Measurements from ENCODE around the gene USF1. TPM values are rescaled to one million over a fixed set of nuclear protein-coding genes. Genes with fewer than 3 reads are reported as not detected.

The USF1 gene
- total RNA-seq, 1 donor from 2014 or later: 31.7 TPM

- intact Hi-C loops (cut with micrococcal nuclease): no loop called here
- no peak overlapping the region for H3K4me3 ChIP-seq
- no peaks in the 10 kb centered on the region for H3K9me3 ChIP-seq (replicated peaks)
- DNase-seq: no peak
- H3K36me3 ChIP-seq: no peaks in the 10 kb centered on the region
- no peaks in the 10 kb centered on the region for H3K4me1 ChIP-seq
- H3K27me3 ChIP-seq (ENCODE audit: low read depth): peaks cover 23% of the 10 kb centered on the region
- no peak overlapping the region for H3K27ac ChIP-seq (replicated peaks)
- TF ChIP-seq CTCF (IDR thresholded peaks at IDR 0.05; ENCODE audit: borderline replicate concordance): no peak
Measured at GRCh38 chr1:161076410-161076809, 30.6 kb upstream of the USF1 start.

GRCh38 chr1:161074676-161075368 is 29.0 kb upstream of the USF1 start:
- no peak for TF ChIP-seq CTCF (IDR thresholded peaks at IDR 0.05; ENCODE audit: borderline replicate concordance)
- intact Hi-C loops (cut with micrococcal nuclease): no loop called here
- Histone ChIP-seq H3K27me3 (ENCODE audit: low read depth) (peaks cover 20% of the 10 kb centered on the region), H3K4me3 (no peak overlapping the region), H3K4me1 (no peaks in the 10 kb centered on the region), H3K27ac (replicated peaks) (no peak overlapping the region), H3K36me3 (no peaks in the 10 kb centered on the region), H3K9me3 (replicated peaks) (no peaks in the 10 kb centered on the region)
- no peak for DNase-seq

- H3K27ac ChIP-seq (replicated peaks): no peak overlapping the region
- DNase-seq: no peak
- H3K4me3 ChIP-seq: no peak overlapping the region
- intact Hi-C loops (cut with micrococcal nuclease): no loop called here
- H3K27me3 ChIP-seq (ENCODE audit: low read depth): peaks cover 16% of the 10 kb centered on the region
- TF ChIP-seq CTCF (IDR thresholded peaks at IDR 0.05; ENCODE audit: borderline replicate concordance): no peak
- H3K4me1 ChIP-seq: no peaks in the 10 kb centered on the region
- H3K9me3 ChIP-seq (replicated peaks): no peaks in the 10 kb centered on the region
- H3K36me3 ChIP-seq: no peaks in the 10 kb centered on the region
Measured at GRCh38 chr1:161073474-161074121, 27.8 kb upstream of the USF1 start.

GRCh38 chr1:161072751-161073449 is 27.1 kb upstream of the USF1 start:
- DNase-seq: no peak
- H3K36me3 ChIP-seq: no peaks in the 10 kb centered on the region
- no peaks in the 10 kb centered on the region for H3K9me3 ChIP-seq (replicated peaks)
- H3K27ac ChIP-seq (replicated peaks): no peak overlapping the region
- H3K4me3 ChIP-seq: no peak overlapping the region
- no peaks in the 10 kb centered on the region for H3K4me1 ChIP-seq
- intact Hi-C loops (cut with micrococcal nuclease): no loop called here
- TF ChIP-seq CTCF (IDR thresholded peaks at IDR 0.05; ENCODE audit: borderline replicate concordance): no peak
- H3K27me3 ChIP-seq (ENCODE audit: low read depth): peaks cover 9% of the 10 kb centered on the region

- DNase-seq: peak; percentile 62
- intact Hi-C loops (cut with micrococcal nuclease): no loop called here
- peaks cover 9% of the 10 kb centered on the region for H3K27me3 ChIP-seq (ENCODE audit: low read depth)
- H3K36me3 ChIP-seq: no peaks in the 10 kb centered on the region
- H3K4me3 ChIP-seq: no peak overlapping the region
- no peaks in the 10 kb centered on the region for H3K9me3 ChIP-seq (replicated peaks)
- no peak overlapping the region for H3K27ac ChIP-seq (replicated peaks)
- no peaks in the 10 kb centered on the region for H3K4me1 ChIP-seq
- peak; percentile 68 for TF ChIP-seq CTCF (IDR thresholded peaks at IDR 0.05; ENCODE audit: borderline replicate concordance)
Measured at GRCh38 chr1:161071886-161072371, 26.2 kb upstream of the USF1 start.

Data from left ventricle myocardium inferior (tissue), 1 donor.